LoVo (cell line): ENCODE measurements around the gene TESK2.

Source experiments
- DNase-seq: peaks from one replicate; pipeline ENCODE4 v3.0.0-alpha.2; 2016; ENCODE audit warnings: low spot score

TESK2 gene

GRCh38 chr1:45303520-45304310 lies 187.2 kb downstream of the TESK2 start:
- peak; percentile 96 for DNase-seq

GRCh38 chr1:45302505-45303150 lies 188.3 kb downstream of the TESK2 start:
- DNase-seq = no peak

GRCh38 chr1:45300669-45300997 lies 190.3 kb downstream of the TESK2 start:
- no peak for DNase-seq

GRCh38 chr1:45299981-45300668 lies 190.8 kb downstream of the TESK2 start:
- peak; percentile 71 for DNase-seq

GRCh38 chr1:45299296-45299695 lies 191.7 kb downstream of the TESK2 start:
- no peak for DNase-seq

- DNase-seq = no peak
These were observed 193.2 kb downstream of the TESK2 start for GRCh38 chr1:45297666-45298356.
